ENCODE measurements around the gene FCHO1.

FCHO1 gene

DNA sequence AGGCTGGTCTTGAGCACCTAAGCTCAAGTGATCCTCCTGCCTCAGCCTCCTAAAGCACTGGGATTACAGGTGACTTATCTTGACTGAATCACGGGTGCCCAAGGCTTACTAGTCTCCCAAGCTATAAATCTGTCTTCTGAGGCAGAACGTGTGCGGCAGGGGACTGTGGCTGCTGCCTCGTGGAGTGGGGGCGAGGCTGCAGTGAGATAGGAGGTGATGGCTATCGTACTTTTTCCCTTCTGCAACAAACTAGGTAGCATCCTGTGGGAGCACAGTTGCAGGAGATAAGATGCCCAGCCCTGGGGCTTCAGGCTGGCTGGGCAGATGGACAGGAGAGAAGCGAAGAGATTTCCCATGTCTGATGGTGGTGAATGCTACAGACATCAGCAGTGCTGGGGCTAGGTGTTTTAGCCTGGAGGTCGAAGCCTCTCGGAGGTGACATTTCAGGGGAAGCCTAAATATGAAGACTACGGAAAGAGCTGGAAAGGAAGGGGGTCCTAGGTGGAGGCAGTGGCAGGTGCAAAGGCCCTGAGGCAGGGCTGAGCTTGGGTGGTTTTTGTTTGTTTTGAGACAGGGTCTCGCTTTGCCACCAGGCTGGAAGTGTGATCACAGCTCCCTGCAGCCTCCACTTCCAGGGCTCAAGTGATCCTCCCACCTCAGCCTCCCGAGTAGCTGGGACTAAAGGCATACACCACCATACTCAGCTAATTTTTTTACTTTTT lies 51.0 kb downstream of the FCHO1 start:
- Histone ChIP-seq H3K36me3 (ENCODE audit: insufficient read depth) (no peaks in the 10 kb centered on the region), H3K9ac (no peak overlapping the region), H3K4me3 (IDR thresholded peaks at IDR 0.05; ENCODE audit: insufficient read depth, low read depth, low read length) (no peak overlapping the region), H4K20me1 (ENCODE audit: insufficient read depth) (no peaks in the 10 kb centered on the region), H3K27ac (no peak overlapping the region), H3K27me3 (ENCODE audit: insufficient read depth, low read depth) (peaks cover 61% of the 10 kb centered on the region), H3K79me2 (ENCODE audit: insufficient read depth, low read depth) (no peaks in the 10 kb centered on the region), H3K4me1 (ENCODE audit: low read depth, poor library complexity, severe bottlenecking) (no peaks in the 10 kb centered on the region), H2AFZ (ENCODE audit: low read depth) (no peak overlapping the region), H3K4me2 (no peak overlapping the region)
- TF ChIP-seq, protein P1, sequence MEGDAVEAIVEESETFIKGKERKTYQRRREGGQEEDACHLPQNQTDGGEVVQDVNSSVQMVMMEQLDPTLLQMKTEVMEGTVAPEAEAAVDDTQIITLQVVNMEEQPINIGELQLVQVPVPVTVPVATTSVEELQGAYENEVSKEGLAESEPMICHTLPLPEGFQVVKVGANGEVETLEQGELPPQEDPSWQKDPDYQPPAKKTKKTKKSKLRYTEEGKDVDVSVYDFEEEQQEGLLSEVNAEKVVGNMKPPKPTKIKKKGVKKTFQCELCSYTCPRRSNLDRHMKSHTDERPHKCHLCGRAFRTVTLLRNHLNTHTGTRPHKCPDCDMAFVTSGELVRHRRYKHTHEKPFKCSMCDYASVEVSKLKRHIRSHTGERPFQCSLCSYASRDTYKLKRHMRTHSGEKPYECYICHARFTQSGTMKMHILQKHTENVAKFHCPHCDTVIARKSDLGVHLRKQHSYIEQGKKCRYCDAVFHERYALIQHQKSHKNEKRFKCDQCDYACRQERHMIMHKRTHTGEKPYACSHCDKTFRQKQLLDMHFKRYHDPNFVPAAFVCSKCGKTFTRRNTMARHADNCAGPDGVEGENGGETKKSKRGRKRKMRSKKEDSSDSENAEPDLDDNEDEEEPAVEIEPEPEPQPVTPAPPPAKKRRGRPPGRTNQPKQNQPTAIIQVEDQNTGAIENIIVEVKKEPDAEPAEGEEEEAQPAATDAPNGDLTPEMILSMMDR (conservative IDR thresholded peaks at IDR 0.05; ENCODE audit: low read depth, low read length) = no peak

DNA sequence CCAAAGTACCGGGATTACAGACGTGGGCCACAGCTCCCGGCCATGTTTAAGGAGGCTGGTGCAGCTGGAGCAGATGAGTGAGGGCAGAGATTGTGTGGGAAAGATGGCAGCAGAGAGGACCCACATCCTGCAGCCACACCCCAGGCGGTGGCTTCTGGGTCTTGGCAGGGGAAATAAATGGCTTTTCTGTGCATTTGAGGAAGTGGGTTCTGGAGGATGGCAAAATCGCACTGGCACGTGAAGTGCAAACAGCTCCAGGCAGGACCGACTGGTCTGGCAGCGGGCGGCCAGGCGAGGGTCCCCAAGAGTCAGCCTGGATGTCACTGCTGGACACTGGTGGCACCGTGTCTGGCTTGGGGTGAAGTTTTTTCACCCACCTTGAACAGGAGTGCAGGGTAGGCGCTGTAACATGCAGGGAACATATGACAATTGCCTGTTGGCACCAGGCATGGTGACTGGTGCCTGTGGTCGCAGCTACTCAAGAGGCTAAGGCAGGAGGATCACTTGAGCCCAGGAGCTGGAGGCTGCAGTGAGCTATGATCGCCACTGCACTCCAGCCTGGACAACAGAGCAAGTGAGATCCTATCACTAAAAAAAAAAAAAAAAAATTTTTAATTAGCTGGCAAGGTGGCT lies 52.1 kb downstream of the FCHO1 start:
- Histone ChIP-seq H2AFZ (ENCODE audit: low read depth) (no peak overlapping the region), H3K27me3 (ENCODE audit: insufficient read depth, low read depth) (peaks cover 58% of the 10 kb centered on the region), H3K4me3 (IDR thresholded peaks at IDR 0.05; ENCODE audit: insufficient read depth, low read depth, low read length) (no peak overlapping the region), H3K9ac (no peak overlapping the region), H3K4me1 (ENCODE audit: low read depth, poor library complexity, severe bottlenecking) (no peaks in the 10 kb centered on the region), H3K4me2 (no peak overlapping the region), H4K20me1 (ENCODE audit: insufficient read depth) (no peaks in the 10 kb centered on the region), H3K79me2 (ENCODE audit: insufficient read depth, low read depth) (no peaks in the 10 kb centered on the region), H3K36me3 (ENCODE audit: insufficient read depth) (no peaks in the 10 kb centered on the region), H3K27ac (no peak overlapping the region)
- TF ChIP-seq, protein P1 (conservative IDR thresholded peaks at IDR 0.05; ENCODE audit: low read depth, low read length) = no peak

DNA sequence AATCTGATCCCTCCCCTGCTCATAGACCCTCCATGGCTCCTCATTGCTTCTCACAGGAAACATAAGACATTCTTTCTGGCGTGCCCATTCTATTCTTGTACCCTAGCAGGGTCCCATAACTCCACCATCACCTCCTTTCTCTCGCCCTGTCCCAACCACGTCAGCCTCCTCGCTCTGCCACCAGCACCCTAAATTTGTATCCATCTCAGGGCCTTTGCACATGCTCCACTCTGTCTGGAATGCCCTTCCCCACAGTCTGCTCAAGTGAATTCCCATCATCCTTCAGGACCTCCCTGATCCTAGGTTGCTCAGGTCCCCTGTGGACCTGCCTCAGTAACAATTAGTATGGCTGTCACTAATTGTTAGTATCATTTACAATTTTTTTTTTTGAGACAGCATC lies 54.1 kb downstream of the FCHO1 start:
- Histone ChIP-seq H3K27me3 (ENCODE audit: insufficient read depth, low read depth) (peaks cover 48% of the 10 kb centered on the region), H3K27ac (no peak overlapping the region), H3K4me2 (no peak overlapping the region), H3K9ac (no peak overlapping the region), H3K36me3 (ENCODE audit: insufficient read depth) (no peaks in the 10 kb centered on the region), H2AFZ (ENCODE audit: low read depth) (no peak overlapping the region), H3K4me3 (IDR thresholded peaks at IDR 0.05; ENCODE audit: insufficient read depth, low read depth, low read length) (no peak overlapping the region), H4K20me1 (ENCODE audit: insufficient read depth) (no peaks in the 10 kb centered on the region), H3K4me1 (ENCODE audit: low read depth, poor library complexity, severe bottlenecking) (no peaks in the 10 kb centered on the region), H3K79me2 (ENCODE audit: insufficient read depth, low read depth) (no peaks in the 10 kb centered on the region)
- TF ChIP-seq, protein P1 (conservative IDR thresholded peaks at IDR 0.05; ENCODE audit: low read depth, low read length) = no peak

DNA sequence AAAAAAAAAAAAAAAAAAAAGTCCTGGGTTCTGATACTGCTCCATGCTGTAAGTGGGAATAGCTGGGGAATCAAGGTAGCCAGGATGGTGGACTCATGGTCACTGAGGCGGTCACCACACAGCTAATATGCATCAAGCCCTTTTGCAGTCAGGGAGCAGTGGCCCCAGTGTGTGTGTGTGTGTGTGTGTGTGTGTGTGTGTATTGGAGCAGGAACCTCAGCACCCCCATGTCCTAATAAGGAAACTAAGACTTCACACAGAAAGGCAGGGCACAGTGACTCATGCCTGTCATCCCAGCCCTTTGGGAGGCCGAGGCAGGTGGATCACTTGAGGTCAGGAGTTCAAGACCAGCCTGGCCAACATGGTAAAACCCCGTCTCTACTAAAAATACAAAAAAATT lies 55.7 kb downstream of the FCHO1 start:
- Histone ChIP-seq H3K27ac (no peak overlapping the region), H3K4me1 (ENCODE audit: low read depth, poor library complexity, severe bottlenecking) (no peaks in the 10 kb centered on the region), H3K79me2 (ENCODE audit: insufficient read depth, low read depth) (no peaks in the 10 kb centered on the region), H3K4me3 (IDR thresholded peaks at IDR 0.05; ENCODE audit: insufficient read depth, low read depth, low read length) (no peak overlapping the region), H2AFZ (ENCODE audit: low read depth) (no peak overlapping the region), H3K9ac (no peak overlapping the region), H4K20me1 (ENCODE audit: insufficient read depth) (no peaks in the 10 kb centered on the region), H3K27me3 (ENCODE audit: insufficient read depth, low read depth) (peaks cover 42% of the 10 kb centered on the region), H3K36me3 (ENCODE audit: insufficient read depth) (no peaks in the 10 kb centered on the region), H3K4me2 (no peak overlapping the region)
- TF ChIP-seq, protein P1 (conservative IDR thresholded peaks at IDR 0.05; ENCODE audit: low read depth, low read length) = no peak

Measured in KMS-11 (cell line).